AG04450 (cell line): ENCODE data around the gene PROSER2. TPM values are rescaled to one million over a fixed set of nuclear protein-coding genes. Genes with fewer than 3 reads are reported as not detected.

Experiments used
- CTCF ChIA-PET: fragments of 300-600, 350-600 bp; formaldehyde crosslinking; extraction: SDS; loops from one replicate; lab custom pipeline; 2022; ENCODE audit warnings: antibody characterized with exemption, inconsistent platforms; lab: Charles Lee
- POLR2A ChIA-PET: fragments of 350-600 bp; formaldehyde crosslinking; extraction: SDS; loops from one replicate; lab custom pipeline; 2021; ENCODE audit warnings: antibody characterized with exemption, inconsistent platforms; lab: Yijun Ruan, JAX
- DNase-seq: peaks from one replicate; pipeline ENCODE4 v3.0.0-alpha.2; 2011; ENCODE audit warnings: low read depth, low spot score
- H3K27ac ChIP-seq: one replicate; pipeline ENCODE4 v1.5.1; 2012; ENCODE audit warnings: low read depth, low read length, control low read depth
- H3K27me3 ChIP-seq: one replicate; pipeline ENCODE4 v1.6.0; 2012; ENCODE audit warnings: low read length; ENCODE audit not compliant: control insufficient read depth, insufficient read depth
- H3K4me3 ChIP-seq: 2 replicates; pipeline ENCODE4 v1.5.1; 2011; ENCODE audit warnings: mild to moderate bottlenecking, low read depth, low read length, control low read depth
- H3K9me3 ChIP-seq: 2 replicates; pipeline ENCODE4 v1.5.1; 2012; ENCODE audit warnings: low read length; ENCODE audit not compliant: control insufficient read depth, insufficient read depth
- CTCF ChIP-seq: IDR thresholded peaks from 2 replicates; pipeline ENCODE4 v1.5.1; 2011; ENCODE audit warnings: low read depth, low read length, control low read depth, inconsistent platforms
- polyA plus RNA-seq: library from polyadenylated mRNA; depleted of rRNA; stranded (reverse); fragments of >200 nt; gene quantifications from 2 replicates; pipeline ENCODE4 v1.2.3, GENCODE V29; 2011

The PROSER2 gene
- polyA plus RNA-seq, 1 experiment: 0.53 TPM

GRCh38 chr10:11871466-11871865 lies 48.3 kb downstream of the PROSER2 start:
- DNase-seq: no peak
- Histone ChIP-seq H3K27ac (no peak overlapping the region), H3K9me3 (no peaks in the 10 kb centered on the region; the same call in 1 of the 2 replicates), H3K27me3 (peaks cover 13% of the 10 kb centered on the region), H3K4me3 (no peak overlapping the region)
- TF ChIP-seq CTCF: no peak
- ChIA-PET CTCF (interaction anchor here (0.6 to 1.0 kb wide), 2 partner anchors 52 to 173 kb away, joined by 3 read pairs; no protein-coding TSS in a partner anchor), POLR2A (no interaction called here)

GRCh38 chr10:11874568-11875493 lies 51.7 kb downstream of the PROSER2 start:
- no peak for TF ChIP-seq CTCF
- no peak for DNase-seq
- CTCF ChIA-PET: no interaction called here
- H3K27me3 ChIP-seq: peaks cover 9% of the 10 kb centered on the region
- H3K27ac ChIP-seq: no peak overlapping the region
- H3K9me3 ChIP-seq: no peaks in the 10 kb centered on the region; the same call in 1 of the 2 replicates
- POLR2A ChIA-PET: interaction anchor here (0.6 kb wide), 1 partner anchor 95 kb away, joined by 6 read pairs; no protein-coding TSS in a partner anchor
- no peak overlapping the region for H3K4me3 ChIP-seq

- Histone ChIP-seq H3K4me3 (no peak overlapping the region), H3K27ac (no peak overlapping the region), H3K27me3 (peaks cover 4% of the 10 kb centered on the region), H3K9me3 (peaks cover 5% of the 10 kb centered on the region; the same call in 1 of the 2 replicates)
- no peak for TF ChIP-seq CTCF
- POLR2A ChIA-PET: no interaction called here
- CTCF ChIA-PET: no interaction called here
- peak; percentile 15 for DNase-seq
Measured at GRCh38 chr10:11875494-11876281, 52.5 kb downstream of the PROSER2 start.

GRCh38 chr10:11876324-11876723 lies 53.2 kb downstream of the PROSER2 start:
- ChIA-PET CTCF (no interaction called here), POLR2A (no interaction called here)
- no peak for DNase-seq

More at GRCh38 chr10:11876324-11876723, 53.2 kb downstream of the PROSER2 start:
- Histone ChIP-seq H3K9me3 (peaks cover 5% of the 10 kb centered on the region; the same call in 1 of the 2 replicates), H3K27me3 (peaks cover 4% of the 10 kb centered on the region), H3K4me3 (no peak overlapping the region), H3K27ac (no peak overlapping the region)
- no peak for TF ChIP-seq CTCF
